HepG2 (cell line): ENCODE results near the gene TEX19. TPM values are rescaled to one million over a fixed set of nuclear protein-coding genes. Genes with fewer than 3 reads are reported as not detected.

Experiments
- ARHGAP35 ChIP-seq: sonication (generic); formaldehyde crosslinking; IDR thresholded peaks from 2 replicates; pipeline ENCODE4 v1.9.0; 2022; ENCODE audit warnings: mild to moderate bottlenecking, inconsistent platforms, moderate library complexity, missing genetic modification reagents, borderline replicate concordance
- ESRRA ChIP-seq: sonication (generic); formaldehyde crosslinking; IDR thresholded peaks from 2 replicates; pipeline ENCODE4 v1.5.1; 2020; ENCODE audit warnings: mild to moderate bottlenecking, low read depth, missing genetic modification reagents
- FOXA1 ChIP-seq, 2 experiments: fragments of 450-650 bp in 1 of 2; sonication (generic) in 1 of 2; formaldehyde crosslinking in 1 of 2; IDR thresholded peaks; 2 replicates each; pipeline versions ENCODE4 v1.4.0 to v1.6.1; 2016 to 2020; ENCODE audit warnings: missing genetic modification reagents in 1 of 2
- IKZF4 ChIP-seq: sonication (generic); formaldehyde crosslinking; IDR thresholded peaks from 2 replicates; pipeline ENCODE4 v1.5.1; 2020; ENCODE audit warnings: borderline replicate concordance, mild to moderate bottlenecking, low read depth, missing genetic modification reagents; ENCODE audit errors: not compliant biosample characterization
- NRL ChIP-seq: sonication (generic); formaldehyde crosslinking; IDR thresholded peaks from 2 replicates; pipeline ENCODE4 v1.5.0; 2020; ENCODE audit warnings: missing genetic modification reagents, mild to moderate bottlenecking, moderate library complexity, borderline replicate concordance
- ZNF160 ChIP-seq: sonication (generic); formaldehyde crosslinking; IDR thresholded peaks from 2 replicates; pipeline ENCODE4 v1.8.0; 2022; ENCODE audit warnings: mild to moderate bottlenecking, inconsistent platforms, missing genetic modification reagents
- polyA plus RNA-seq, 8 experiments: library from polyadenylated mRNA; depleted of rRNA in 3 of 8; stranded (reverse) in 7 of 8; unstranded in 1 of 8; fragments of >200 nt; fragmentation: Illumina TruSeq in 4 of 8; extraction: Trizol in 4 of 8; gene quantifications; 2 replicates each; pipeline versions ENCODE4 v1.2.1 to v1.2.3, GENCODE V29; 2011 to 2016; ENCODE audit warnings: low read depth in 4 of 8, missing spikeins in 1 of 8, mixed read lengths in 1 of 8; ENCODE audit not compliant: insufficient read depth in 1 of 8
- total RNA-seq, 5 experiments: library from RNA; depleted of rRNA; stranded (reverse); fragments of >200 nt; fragmentation: Illumina TruSeq; extraction: Trizol; gene quantifications; 2 replicates each; pipeline ENCODE4 v1.2.3, GENCODE V29; 2016; ENCODE audit warnings: low read depth in 1 of 5
- TF ChIP-seq, protein P1 (sequence below): sonication (generic); formaldehyde crosslinking; IDR thresholded peaks from 2 replicates; pipeline ENCODE4 v1.5.0; 2020; ENCODE audit warnings: missing genetic modification reagents
- TF ChIP-seq, protein P2 (sequence below): sonication (generic); formaldehyde crosslinking; IDR thresholded peaks from 2 replicates; pipeline ENCODE4 v1.5.0; 2020; ENCODE audit warnings: mild to moderate bottlenecking, missing genetic modification reagents, borderline replicate concordance
- TF ChIP-seq, protein P3 (sequence below): IDR thresholded peaks from 2 replicates; pipeline ENCODE4 v1.6.1; 2012; ENCODE audit warnings: inconsistent platforms
- TF ChIP-seq, protein P4 (sequence below): sonication (generic); formaldehyde crosslinking; IDR thresholded peaks from 2 replicates; pipeline ENCODE4 v1.8.1; 2022; ENCODE audit warnings: low read depth, mild to moderate bottlenecking, missing genetic modification reagents

Gene TEX19
- total and polyA plus RNA-seq, 2 of the 13 experiments (the other 11 are each of a cell fraction or from before 2014, with no cell fraction given): 1.3 to 6.0 TPM

DNA sequence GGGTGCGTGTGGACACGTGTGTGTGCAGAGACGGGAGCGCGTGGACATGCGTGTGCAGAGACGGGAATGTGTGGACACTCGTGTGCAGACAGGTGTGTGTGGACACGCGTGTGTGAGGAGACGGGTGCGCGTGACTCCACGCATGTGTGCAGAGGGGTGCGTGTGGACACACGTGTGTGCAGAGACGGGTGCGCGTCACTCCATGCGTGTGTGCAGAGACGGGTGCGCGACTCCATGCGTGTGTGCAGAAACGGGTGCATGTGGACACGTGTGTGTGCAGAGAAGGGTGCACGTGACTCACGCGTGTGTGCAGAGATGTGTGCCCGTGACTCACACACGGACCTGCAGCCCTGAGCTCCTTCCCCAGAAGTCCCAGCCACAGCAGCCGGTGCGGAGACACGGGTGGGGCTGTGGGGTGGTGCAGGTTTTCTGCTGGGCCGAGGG is 39.4 kb upstream of the TEX19 start (continued):
- TF ChIP-seq ESRRA (CRISPR knock-in tag): no peak
- 0 out of 2 replicates have a peak, but pooled peaks have one; percentile 4 for TF ChIP-seq NRL (CRISPR knock-in tag)
- TF ChIP-seq, protein P1, sequence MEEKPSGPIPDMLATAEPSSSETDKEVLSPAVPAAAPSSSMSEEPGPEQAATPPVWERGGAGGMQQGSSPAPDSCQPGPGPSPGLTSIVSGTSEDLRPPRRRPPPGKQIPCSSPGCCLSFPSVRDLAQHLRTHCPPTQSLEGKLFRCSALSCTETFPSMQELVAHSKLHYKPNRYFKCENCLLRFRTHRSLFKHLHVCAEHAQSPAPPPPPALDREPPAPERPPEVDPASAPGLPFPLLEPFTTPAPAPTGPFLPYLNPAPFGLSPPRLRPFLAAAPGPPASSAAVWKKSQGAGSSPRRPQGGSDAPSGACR (CRISPR knock-in tag): peak; percentile 27; the same call in 1 of the 2 replicates
- peak; percentile 0; the same call in 1 of the 2 replicates for TF ChIP-seq ZNF160 (CRISPR knock-in tag)
- no peak for TF ChIP-seq FOXA1 (IDR thresholded peaks at IDR 0.05)
- 0 out of 2 replicates have a peak, but pooled peaks have one; percentile 3 for TF ChIP-seq FOXA1 (CRISPR knock-in tag; IDR thresholded peaks at IDR 0.05)
- TF ChIP-seq, protein P2, sequence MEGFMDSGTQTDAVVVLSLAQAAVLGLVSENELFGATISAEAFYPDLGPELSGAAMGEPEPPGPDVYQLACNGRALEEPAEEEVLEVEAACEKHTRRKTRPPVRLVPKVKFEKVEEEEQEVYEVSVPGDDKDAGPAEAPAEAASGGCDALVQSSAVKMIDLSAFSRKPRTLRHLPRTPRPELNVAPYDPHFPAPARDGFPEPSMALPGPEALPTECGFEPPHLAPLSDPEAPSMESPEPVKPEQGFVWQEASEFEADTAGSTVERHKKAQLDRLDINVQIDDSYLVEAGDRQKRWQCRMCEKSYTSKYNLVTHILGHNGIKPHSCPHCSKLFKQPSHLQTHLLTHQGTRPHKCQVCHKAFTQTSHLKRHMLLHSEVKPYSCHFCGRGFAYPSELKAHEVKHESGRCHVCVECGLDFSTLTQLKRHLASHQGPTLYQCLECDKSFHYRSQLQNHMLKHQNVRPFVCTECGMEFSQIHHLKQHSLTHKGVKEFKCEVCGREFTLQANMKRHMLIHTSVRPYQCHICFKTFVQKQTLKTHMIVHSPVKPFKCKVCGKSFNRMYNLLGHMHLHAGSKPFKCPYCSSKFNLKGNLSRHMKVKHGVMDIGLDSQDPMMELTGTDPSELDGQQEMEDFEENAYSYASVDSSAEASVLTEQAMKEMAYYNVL (CRISPR knock-in tag): no peak
- TF ChIP-seq, protein P3, sequence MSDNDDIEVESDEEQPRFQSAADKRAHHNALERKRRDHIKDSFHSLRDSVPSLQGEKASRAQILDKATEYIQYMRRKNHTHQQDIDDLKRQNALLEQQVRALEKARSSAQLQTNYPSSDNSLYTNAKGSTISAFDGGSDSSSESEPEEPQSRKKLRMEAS: peak; percentile 34; the same call in 1 of the 2 replicates
- peak; percentile 2 for TF ChIP-seq IKZF4
- TF ChIP-seq, protein P4, sequence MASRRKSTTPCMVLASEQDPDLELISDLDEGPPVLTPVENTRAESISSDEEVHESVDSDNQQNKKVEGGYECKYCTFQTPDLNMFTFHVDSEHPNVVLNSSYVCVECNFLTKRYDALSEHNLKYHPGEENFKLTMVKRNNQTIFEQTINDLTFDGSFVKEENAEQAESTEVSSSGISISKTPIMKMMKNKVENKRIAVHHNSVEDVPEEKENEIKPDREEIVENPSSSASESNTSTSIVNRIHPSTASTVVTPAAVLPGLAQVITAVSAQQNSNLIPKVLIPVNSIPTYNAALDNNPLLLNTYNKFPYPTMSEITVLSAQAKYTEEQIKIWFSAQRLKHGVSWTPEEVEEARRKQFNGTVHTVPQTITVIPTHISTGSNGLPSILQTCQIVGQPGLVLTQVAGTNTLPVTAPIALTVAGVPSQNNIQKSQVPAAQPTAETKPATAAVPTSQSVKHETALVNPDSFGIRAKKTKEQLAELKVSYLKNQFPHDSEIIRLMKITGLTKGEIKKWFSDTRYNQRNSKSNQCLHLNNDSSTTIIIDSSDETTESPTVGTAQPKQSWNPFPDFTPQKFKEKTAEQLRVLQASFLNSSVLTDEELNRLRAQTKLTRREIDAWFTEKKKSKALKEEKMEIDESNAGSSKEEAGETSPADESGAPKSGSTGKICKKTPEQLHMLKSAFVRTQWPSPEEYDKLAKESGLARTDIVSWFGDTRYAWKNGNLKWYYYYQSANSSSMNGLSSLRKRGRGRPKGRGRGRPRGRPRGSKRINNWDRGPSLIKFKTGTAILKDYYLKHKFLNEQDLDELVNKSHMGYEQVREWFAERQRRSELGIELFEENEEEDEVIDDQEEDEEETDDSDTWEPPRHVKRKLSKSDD: peak; percentile 30; the same call in 1 of the 2 replicates
- no peak for TF ChIP-seq ARHGAP35 (CRISPR knock-in tag)
